HCT116 (cell line): ENCODE measurements around the gene DIAPH3. TPM values are rescaled to one million over a fixed set of nuclear protein-coding genes. Genes with fewer than 3 reads are reported as not detected.
"Not testable (repeated sequence)": the region's sequence is repeated elsewhere in the genome, so short reads cannot be mapped to it uniquely, and the experiment has no call there.

Source experiments
- ATAC-seq: fragments of 200-7000 bp; cut with Tn5 transposase; 2 replicates; pipeline ENCODE4 v1.9.1; 2020; ENCODE audit warnings: mild to moderate bottlenecking, moderate library complexity
- BruUV-seq: library from RNA; stranded (reverse); fragments of 400-500 nt; replicated peaks from 2 replicates; lab custom pipeline; 2021; lab: Mats Ljungman, UMichigan
- CTCF ChIA-PET: fragments of 300-600 bp; sonication (Branson Sonifier 250); formaldehyde crosslinking; loops from one replicate; lab custom pipeline; 2021; ENCODE audit warnings: antibody characterized with exemption; lab: Charles Lee
- POLR2A ChIA-PET: fragments of 300-600, 350-600 bp; sonication (Branson Sonifier 250); formaldehyde crosslinking; loops from one replicate; lab custom pipeline; 2021; ENCODE audit warnings: antibody characterized with exemption; lab: Charles Lee
- RAD21 ChIA-PET, 2 experiments: fragments of 300-600 bp; sonication (Branson Sonifier 250); formaldehyde crosslinking; loops; one replicate each; lab custom pipeline; 2023; ENCODE audit warnings: low total read pairs in 2 of 2; ENCODE audit not compliant: uncharacterized antibody in 2 of 2, unreplicated experiment in 2 of 2, low non-redundant PET in 1 of 2; lab: Charles Lee
- DNase-seq: peaks from one replicate; pipeline ENCODE4 v3.0.0-alpha.2; 2010; ENCODE audit warnings: low read depth, low spot score
- H2AFZ ChIP-seq: fragments of 200-600 bp; shearing (Covaris generic), sonication (generic); 2 replicates; pipeline ENCODE4 v1.6.1; 2017; ENCODE audit warnings: low read depth, mixed run types, mixed read lengths, antibody characterized with exemption, low read length; ENCODE audit not compliant: poor library complexity, severe bottlenecking
- H3K27ac ChIP-seq: 2 replicates; pipeline ENCODE4 v1.5.1; 2012; ENCODE audit warnings: low read depth, low read length
- H3K27me3 ChIP-seq: fragments of 200-600 bp; sonication (generic); 2 replicates; pipeline ENCODE4 v1.6.1; 2016; ENCODE audit warnings: mixed run types, low read length, mixed read lengths; ENCODE audit not compliant: insufficient read depth
- H3K36me3 ChIP-seq, 2 experiments: fragments of 200-500 bp in 1 of 2; fragments of 200-600 bp in 1 of 2; sonication (Bioruptor generic) in 1 of 2; sonication (generic) in 1 of 2; 2 replicates each; pipeline versions ENCODE4 v1.5.1 to v1.6.1; 2014 to 2016; ENCODE audit warnings: low read length in 2 of 2, inconsistent platforms in 1 of 2, mixed read lengths in 1 of 2, mixed run types in 1 of 2; ENCODE audit not compliant: insufficient read depth in 2 of 2, control insufficient read depth in 1 of 2
- H3K4me1 ChIP-seq, 2 experiments: fragments of 200-600 bp in 1 of 2; sonication (generic) in 1 of 2; 2 replicates each; pipeline versions ENCODE4 v1.5.1 to v1.6.1; 2012 to 2017; ENCODE audit warnings: low read length in 2 of 2, inconsistent platforms in 1 of 2, mild to moderate bottlenecking in 1 of 2, mixed read lengths in 1 of 2, mixed run types in 1 of 2, moderate library complexity in 1 of 2; ENCODE audit not compliant: insufficient read depth in 2 of 2, control insufficient read depth in 1 of 2
- H3K4me2 ChIP-seq: fragments of 200-600 bp; sonication (generic); 2 replicates; pipeline ENCODE4 v1.6.1; 2017; ENCODE audit warnings: mixed run types, low read length, mixed read lengths
- H3K4me3 ChIP-seq, 2 experiments: fragments of 200-600 bp in 1 of 2; sonication (generic) in 1 of 2; replicated peaks in 1 of 2; 2 replicates each; pipeline ENCODE4 v1.5.1; 2011 to 2016; ENCODE audit warnings: low read length in 2 of 2, control low read depth in 1 of 2, low read depth in 1 of 2, mild to moderate bottlenecking in 1 of 2, mixed read lengths in 1 of 2, mixed run types in 1 of 2
- H3K79me2 ChIP-seq: fragments of 200-600 bp; sonication (generic); 2 replicates; pipeline ENCODE4 v1.6.1; 2017; ENCODE audit warnings: mild to moderate bottlenecking, mixed run types, low read length, moderate library complexity, mixed read lengths; ENCODE audit not compliant: insufficient read depth
- H3K9ac ChIP-seq: fragments of 200-600 bp; sonication (generic); 2 replicates; pipeline ENCODE4 v1.6.1; 2016; ENCODE audit warnings: low read length, mixed read lengths
- H3K9me2 ChIP-seq: fragments of 200-600 bp; sonication (generic), shearing (Covaris generic); 2 replicates; pipeline ENCODE4 v1.6.1; 2017; ENCODE audit warnings: mixed run types, mild to moderate bottlenecking, moderate library complexity; ENCODE audit not compliant: insufficient read depth
- H3K9me3 ChIP-seq, 2 experiments: fragments of 200-500 bp in 1 of 2; fragments of 200-600 bp in 1 of 2; sonication (Bioruptor generic) in 1 of 2; sonication (generic) in 1 of 2; 2 replicates each; pipeline ENCODE4 v1.6.1; 2014 to 2017; ENCODE audit warnings: low read length in 2 of 2, mixed read lengths in 2 of 2, inconsistent platforms in 1 of 2, low read depth in 1 of 2, mild to moderate bottlenecking in 1 of 2, mixed run types in 1 of 2, moderate library complexity in 1 of 2; ENCODE audit not compliant: control insufficient read depth in 1 of 2, insufficient read depth in 1 of 2
- H4K20me1 ChIP-seq: fragments of 200-600 bp; sonication (generic), shearing (Covaris generic); 2 replicates; pipeline ENCODE4 v1.6.1; 2017; ENCODE audit warnings: mixed run types, mild to moderate bottlenecking, moderate library complexity; ENCODE audit not compliant: insufficient read depth
- CBX3 ChIP-seq: IDR thresholded peaks from 2 replicates; pipeline ENCODE4 v1.6.1; 2012; ENCODE audit warnings: low read depth
- CEBPB ChIP-seq: IDR thresholded peaks from 2 replicates; pipeline ENCODE4 v1.6.1; 2012; ENCODE audit warnings: low read depth
- EZH2 ChIP-seq: fragments of 200-600 bp; sonication (generic); IDR thresholded peaks from 2 replicates; pipeline ENCODE4 v1.6.1; 2017; ENCODE audit warnings: antibody characterized with exemption, mixed run types
- RAD21 ChIP-seq: IDR thresholded peaks from 2 replicates; pipeline ENCODE4 v1.6.1; 2012; ENCODE audit warnings: low read depth, mild to moderate bottlenecking
- SIN3A ChIP-seq: IDR thresholded peaks from 2 replicates; pipeline ENCODE4 v1.6.1; 2012; ENCODE audit warnings: low read depth
- TCF7L2 ChIP-seq: IDR thresholded peaks from 2 replicates; pipeline ENCODE4 v1.7.0; 2011; ENCODE audit warnings: borderline replicate concordance, inconsistent platforms; ENCODE audit not compliant: insufficient read depth, insufficient read length; ENCODE audit errors: extremely low read depth
- ZNF274 ChIP-seq: fragments of 200-500 bp; sonication (Bioruptor generic); IDR thresholded peaks from 2 replicates; pipeline ENCODE4 v1.6.1; 2014; ENCODE audit warnings: mild to moderate bottlenecking, low read depth, low read length, inconsistent platforms
- intact Hi-C: fragments of 100-400 bp; cut with micrococcal nuclease; formaldehyde crosslinking; loops from 2 replicates; pipeline ENCODE4 v1.10.0; 2022
- total RNA-seq: library from RNA; stranded (reverse); gene quantifications from one replicate; pipeline ENCODE4 v1.2.1, GENCODE V29; 2021; ENCODE audit not compliant: unreplicated experiment
- TF ChIP-seq, protein P1 (sequence below): IDR thresholded peaks from 2 replicates; pipeline ENCODE4 v1.6.1; 2012
- TF ChIP-seq, protein P2 (sequence below): IDR thresholded peaks from 2 replicates; pipeline ENCODE4 v1.6.1; 2012

DIAPH3 gene
- total RNA-seq, 1 experiment from 2014 or later = 22.8 TPM

DNA sequence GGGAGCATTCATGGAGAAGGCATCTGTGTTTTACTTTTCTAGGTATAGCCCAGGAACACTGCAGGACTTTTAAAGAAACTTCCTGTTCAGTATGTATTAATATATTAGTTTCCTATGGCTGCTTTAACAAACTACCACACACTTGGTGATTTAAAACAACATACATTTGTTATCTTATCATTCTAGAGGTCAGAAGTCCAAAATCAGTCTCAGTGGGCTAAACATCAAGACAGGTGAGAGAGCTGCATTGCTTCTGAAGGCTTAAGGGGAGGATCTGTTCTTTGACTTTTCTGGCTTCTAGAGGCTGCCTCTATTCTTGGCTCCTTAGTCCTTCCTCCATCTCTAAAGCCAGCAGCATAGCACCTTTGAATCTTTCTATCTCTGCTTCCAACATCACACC, 37.6 kb upstream of the DIAPH3 start:
- CTCF ChIA-PET = no interaction called here
- Histone ChIP-seq H3K4me2 (no peak overlapping the region), H3K36me3 (no peaks in the 10 kb centered on the region), H3K4me1 (no peaks in the 10 kb centered on the region), H3K4me3 (no peak overlapping the region), H3K79me2 (no peaks in the 10 kb centered on the region), H4K20me1 (no peaks in the 10 kb centered on the region; the same call in 1 of the 2 replicates), H2AFZ (no peak overlapping the region), H3K9ac (no peak overlapping the region), H3K27ac (no peak overlapping the region), H3K9me2 (no peaks in the 10 kb centered on the region), H3K9me3 (no peaks in the 10 kb centered on the region), H3K27me3 (no peaks in the 10 kb centered on the region)
- POLR2A ChIA-PET = no interaction called here
- intact Hi-C loops = no loop called here
- no peak for DNase-seq
- RAD21 ChIA-PET = no interaction called here
- no peak for ATAC-seq
- TF ChIP-seq TCF7L2 (no peak), CBX3 (no peak), CEBPB (no peak), RAD21 (no peak), SIN3A (no peak), ZNF274 (no peak), EZH2 (no peak)
- TF ChIP-seq, protein P1, sequence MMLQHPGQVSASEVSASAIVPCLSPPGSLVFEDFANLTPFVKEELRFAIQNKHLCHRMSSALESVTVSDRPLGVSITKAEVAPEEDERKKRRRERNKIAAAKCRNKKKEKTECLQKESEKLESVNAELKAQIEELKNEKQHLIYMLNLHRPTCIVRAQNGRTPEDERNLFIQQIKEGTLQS = no peak
- TF ChIP-seq, protein P2, sequence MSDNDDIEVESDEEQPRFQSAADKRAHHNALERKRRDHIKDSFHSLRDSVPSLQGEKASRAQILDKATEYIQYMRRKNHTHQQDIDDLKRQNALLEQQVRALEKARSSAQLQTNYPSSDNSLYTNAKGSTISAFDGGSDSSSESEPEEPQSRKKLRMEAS = no peak
- no TSS peak for BruUV-seq

DNA sequence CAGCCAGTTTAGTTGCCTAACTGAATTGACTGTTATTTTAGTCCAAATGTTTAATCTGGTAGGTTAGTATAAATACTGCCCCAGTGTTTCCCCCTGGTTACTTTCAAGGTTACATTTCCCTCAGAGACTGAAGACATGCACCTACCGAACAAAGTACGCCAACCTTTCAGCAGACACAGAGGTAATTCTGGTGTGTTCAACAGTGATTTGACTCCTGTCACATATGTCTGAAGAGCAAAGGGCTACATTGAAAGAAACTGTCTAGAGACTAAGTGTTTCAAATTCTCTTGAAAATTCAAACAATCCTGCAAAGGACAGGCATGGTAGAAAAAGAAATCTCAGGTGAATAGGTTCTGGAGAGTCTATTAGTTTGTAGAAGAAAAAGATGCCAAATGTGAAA, 32.2 kb upstream of the DIAPH3 start:
- RAD21 ChIA-PET, H2AFZ ChIP-seq, intact Hi-C loops, H3K4me1 ChIP-seq, H3K36me3 ChIP-seq, H3K9me2 ChIP-seq, POLR2A ChIA-PET, H4K20me1 ChIP-seq, H3K4me3 ChIP-seq, DNase-seq, CTCF ChIA-PET, H3K27me3 ChIP-seq, H3K9ac ChIP-seq, H3K27ac ChIP-seq, H3K79me2 ChIP-seq, BruUV-seq, ATAC-seq, H3K4me2 ChIP-seq, H3K9me3 ChIP-seq: not testable (repeated sequence)
